ENCODE data around the gene OR9K2.
"Not testable (repeated sequence)": the region's sequence is repeated elsewhere in the genome, so short reads cannot be mapped to it uniquely, and the experiment has no call there.

OR9K2 gene

DNA sequence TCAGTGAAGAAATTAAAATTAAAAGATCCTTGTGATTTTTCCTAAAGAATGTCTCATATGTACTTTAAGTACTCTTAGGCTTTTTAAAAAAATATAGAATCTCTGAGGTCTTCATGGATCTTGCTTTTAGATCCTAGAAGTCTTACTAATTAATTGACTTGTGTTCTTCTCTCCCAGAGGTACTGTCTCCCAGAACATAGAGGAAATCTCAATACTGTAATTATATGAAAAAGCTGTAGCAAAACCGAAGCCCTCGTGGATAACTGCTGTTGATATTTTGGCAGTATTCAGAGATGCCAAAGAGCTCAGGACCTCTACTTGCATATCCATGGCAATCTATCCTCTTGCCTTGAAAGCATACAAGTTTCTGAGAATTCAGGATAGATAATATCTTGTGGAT is at the start of gene OR9K2:
OR9K2 (plus strand) TSS at position 301 of the 400 bp plus-strand sequence. CDS start 3,429 bp downstream, outside the sequence.
- DNase-seq = no peak

DNA sequence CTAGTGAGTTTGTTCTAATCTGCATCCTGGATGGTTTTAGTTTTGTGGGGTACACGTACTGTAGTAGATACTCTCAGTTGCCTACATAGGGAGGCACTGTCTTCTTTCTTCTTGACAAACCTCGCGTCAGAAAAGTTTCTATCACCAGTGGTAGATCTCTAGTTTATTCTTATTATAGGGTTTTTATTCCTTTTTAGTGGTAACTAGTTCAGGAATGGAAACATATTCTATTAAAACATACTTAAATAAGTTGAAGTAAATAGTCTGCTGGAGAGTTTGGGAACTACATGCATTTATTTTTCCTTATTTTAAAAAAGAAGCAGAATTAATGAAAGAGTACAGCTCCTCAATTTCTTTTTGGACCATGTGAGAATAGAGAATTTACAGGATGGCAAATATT is 33.6 kb upstream of the OR9K2 start:
- DNase-seq = no peak

GRCh38 chr12:55112378-55112875 is 13.8 kb upstream of the OR9K2 start:
- DNase-seq = no peak

- DNase-seq = no peak
Measured at GRCh38 chr12:55116152-55116551, 10.1 kb upstream of the OR9K2 start.

DNA sequence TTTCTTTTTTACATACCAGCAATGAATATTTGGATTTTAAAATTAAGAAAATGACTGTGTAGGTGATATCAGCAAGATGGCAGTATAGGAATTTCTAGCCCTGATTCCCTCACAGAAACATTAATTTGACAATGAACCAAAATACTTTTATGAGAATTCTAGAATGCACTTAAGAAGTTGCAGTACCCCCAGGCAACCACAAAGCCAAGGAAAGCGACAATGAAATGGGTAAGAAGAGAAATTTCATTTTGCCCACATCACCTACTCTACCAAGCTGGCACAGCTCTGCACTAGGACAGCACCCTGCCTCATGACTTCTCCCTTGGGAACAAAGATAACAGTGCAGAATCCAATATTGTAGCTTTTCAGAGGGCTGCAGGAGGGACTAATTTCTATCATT is 6.6 kb downstream of the OR9K2 start:
- DNase-seq = no peak

DNA sequence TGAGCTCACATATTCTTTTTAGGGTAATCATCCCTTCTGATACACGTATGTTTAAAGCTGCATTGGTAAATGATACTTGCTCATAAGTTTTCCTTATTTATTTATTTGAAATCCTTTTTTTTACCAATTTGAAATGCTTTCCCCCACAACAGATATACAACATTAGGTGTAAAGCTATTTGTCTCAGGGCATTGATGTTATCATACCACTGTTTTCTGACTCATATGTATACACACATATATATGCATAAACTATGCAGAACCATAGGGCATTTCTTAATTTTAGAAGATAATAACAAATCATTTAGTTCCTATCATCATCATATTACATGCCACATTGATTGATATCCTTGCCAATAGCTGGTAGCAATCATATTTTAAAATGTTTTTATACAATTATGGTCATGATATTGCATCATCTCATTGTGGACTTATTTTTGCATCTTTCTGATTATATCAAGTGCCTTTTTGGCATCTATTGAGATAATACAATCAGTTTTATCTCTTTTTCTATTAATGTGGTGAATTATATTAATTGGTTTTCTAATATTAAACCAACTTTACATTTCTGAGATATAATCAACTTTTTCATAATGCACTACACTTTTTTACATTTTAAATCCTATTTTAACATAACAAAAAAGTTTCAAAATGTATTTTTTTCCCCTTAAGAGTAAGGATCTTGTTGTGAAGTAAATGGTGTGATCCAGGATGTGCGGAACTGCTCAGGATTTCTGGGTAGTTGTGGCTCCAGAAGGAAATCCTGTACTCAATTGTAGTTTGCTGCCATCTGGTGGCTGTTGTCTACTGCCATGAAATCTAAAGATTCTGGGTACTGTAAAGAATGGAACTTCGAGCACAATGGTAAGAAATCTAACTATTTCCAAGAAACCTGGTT is 16.7 kb downstream of the OR9K2 start:
- DNase-seq = peak; percentile 54 to 74

- DNase-seq = no peak
Measured at GRCh38 chr12:55143566-55143870, 17.3 kb downstream of the OR9K2 start.

- DNase-seq = not testable (repeated sequence)
Measured at GRCh38 chr12:55167010-55167640, 40.9 kb downstream of the OR9K2 start.

GRCh38 chr12:55171445-55171844 is 45.2 kb downstream of the OR9K2 start:
- no peak for DNase-seq

- DNase-seq = not testable (repeated sequence)
Measured at GRCh38 chr12:55171846-55172245, 45.6 kb downstream of the OR9K2 start.

DNA sequence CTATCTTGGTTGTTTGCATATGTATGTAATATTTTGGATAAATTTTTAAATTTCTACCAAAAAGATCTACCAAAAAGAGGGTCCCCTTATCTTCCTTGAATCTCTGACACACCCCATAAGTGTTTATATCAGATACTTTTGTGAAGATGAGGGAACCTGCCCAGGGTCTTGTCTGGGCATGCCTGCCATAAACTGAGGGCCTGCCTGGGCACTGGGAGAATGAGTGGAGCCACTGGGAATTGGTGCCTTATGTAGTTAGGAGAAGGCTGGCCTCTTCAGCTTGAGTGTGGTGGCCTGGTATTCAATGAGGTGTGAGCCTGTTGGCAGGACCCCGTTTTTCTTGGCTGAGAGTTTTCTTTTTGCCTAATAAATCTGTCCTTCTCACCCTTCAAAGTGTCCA is 46.5 kb downstream of the OR9K2 start:
- no peak for DNase-seq

GRCh38 chr12:55173456-55173855 is 47.2 kb downstream of the OR9K2 start:
- no peak for DNase-seq
